NCI-H82 treated with DMSO at 0.1 percent for 48 hours (cell line): ENCODE measurements around the gene TNK2.
"Not testable (repeated sequence)": the region's sequence is repeated elsewhere in the genome, so short reads cannot be mapped to it uniquely, and the experiment has no call there.

Source experiments
- DNase-seq: peaks from one replicate; lab custom pipeline; 2025; ENCODE audit not compliant: unreplicated experiment; lab: John Stamatoyannopoulos, UW

TNK2 gene

DNA sequence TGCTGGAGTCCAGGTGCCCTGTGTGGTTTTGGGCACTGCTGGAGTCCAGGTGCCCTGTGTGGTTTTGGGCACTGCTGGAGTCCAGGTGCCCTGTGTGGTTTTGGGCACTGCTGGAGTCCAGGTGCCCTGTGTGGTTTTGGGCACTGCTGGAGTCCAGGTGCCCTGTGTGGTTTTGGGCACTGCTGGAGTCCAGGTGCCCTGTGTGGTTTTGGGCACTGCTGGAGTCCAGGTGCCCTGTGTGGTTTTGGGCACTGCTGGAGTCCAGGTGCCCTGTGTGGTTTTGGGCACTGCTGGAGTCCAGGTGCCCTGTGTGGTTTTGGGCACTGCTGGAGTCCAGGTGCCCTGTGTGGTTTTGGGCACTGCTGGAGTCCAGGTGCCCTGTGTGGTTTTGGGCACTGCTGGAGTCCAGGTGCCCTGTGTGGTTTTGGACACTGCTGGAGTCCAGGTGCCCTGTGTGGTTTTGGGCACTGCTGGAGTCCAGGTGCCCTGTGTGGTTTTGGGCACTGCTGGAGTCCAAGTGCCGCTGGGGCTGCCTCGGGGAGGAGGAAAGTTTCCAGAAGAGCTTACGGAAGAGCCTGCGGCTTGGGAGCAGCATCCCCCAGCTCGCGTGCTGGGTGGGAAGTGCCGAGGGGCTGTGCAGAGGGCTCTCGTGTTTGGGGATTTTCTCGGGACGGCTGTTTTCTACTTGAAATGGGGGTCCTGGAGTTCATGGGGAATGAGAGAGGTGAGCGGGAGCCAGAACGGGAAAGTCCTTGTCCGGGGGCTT is 83.7 kb downstream of the TNK2 start:
- DNase-seq = not testable (repeated sequence)

DNA sequence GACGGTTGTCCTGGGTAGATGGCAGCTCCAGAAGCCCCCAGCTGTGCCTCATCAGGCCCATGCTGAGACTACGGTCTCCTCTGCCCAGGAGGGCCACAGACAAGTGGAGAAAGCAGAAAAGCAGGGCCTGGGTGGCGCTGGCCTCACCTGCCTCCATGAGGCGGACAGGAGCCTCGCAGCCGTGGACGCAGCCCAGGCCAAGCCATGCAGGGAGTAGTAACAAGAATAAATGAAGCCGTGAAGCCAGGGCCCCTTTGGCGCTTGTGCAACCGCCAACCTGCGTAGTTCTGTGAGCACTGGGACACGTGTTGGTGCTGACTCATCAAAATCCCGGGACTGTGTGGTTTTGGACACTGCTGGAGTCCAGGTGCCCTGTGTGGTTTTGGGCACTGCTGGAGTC is 84.4 kb downstream of the TNK2 start:
- no peak for DNase-seq

DNA sequence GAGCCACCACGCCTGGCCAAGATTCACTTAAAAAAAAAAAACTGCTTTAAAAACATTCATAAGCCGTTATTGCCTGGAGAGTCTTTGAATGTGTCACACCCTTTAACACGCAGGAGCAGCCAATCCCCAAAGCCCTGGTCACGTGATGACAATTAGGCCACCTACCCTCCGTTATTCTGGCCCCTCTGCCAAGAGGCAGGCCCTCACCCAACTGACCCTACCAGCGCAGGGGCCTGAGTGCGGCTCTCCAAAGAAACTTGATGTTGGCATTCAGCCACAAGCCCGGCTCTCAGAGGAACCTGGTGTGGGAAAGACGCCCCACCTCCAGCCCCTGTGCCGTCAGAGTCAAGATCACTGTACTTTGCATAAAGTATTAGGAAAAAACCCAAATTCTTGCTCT is 85.1 kb downstream of the TNK2 start:
- no peak for DNase-seq

DNA sequence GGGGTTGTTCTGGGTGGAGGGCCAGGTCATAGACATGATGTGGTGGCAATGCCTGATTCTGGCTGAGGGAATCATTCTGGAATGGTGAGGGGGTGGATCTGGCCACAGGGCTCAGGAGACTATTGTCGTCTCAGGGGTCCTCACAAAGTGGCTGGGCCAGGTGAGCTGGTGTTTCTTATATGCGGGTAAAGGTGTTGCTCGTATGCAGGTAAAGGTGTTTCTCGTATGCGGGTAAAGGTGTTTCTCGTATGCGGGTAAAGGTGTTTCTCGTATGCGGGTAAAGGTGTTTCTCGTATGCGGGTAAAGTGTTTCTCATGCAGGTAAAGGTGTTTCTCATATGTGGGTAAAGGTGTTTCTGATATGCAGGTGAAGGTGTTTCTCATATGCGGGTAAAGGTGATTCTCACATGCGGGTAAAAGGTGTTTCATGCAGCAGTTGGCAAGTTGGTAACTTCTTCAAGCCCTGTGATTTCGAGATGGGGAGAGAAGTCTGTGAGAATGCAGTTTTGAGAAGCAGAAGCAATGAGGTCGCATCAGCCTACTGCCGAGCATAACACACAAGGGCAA is 86.1 kb downstream of the TNK2 start:
- no peak for DNase-seq

DNA sequence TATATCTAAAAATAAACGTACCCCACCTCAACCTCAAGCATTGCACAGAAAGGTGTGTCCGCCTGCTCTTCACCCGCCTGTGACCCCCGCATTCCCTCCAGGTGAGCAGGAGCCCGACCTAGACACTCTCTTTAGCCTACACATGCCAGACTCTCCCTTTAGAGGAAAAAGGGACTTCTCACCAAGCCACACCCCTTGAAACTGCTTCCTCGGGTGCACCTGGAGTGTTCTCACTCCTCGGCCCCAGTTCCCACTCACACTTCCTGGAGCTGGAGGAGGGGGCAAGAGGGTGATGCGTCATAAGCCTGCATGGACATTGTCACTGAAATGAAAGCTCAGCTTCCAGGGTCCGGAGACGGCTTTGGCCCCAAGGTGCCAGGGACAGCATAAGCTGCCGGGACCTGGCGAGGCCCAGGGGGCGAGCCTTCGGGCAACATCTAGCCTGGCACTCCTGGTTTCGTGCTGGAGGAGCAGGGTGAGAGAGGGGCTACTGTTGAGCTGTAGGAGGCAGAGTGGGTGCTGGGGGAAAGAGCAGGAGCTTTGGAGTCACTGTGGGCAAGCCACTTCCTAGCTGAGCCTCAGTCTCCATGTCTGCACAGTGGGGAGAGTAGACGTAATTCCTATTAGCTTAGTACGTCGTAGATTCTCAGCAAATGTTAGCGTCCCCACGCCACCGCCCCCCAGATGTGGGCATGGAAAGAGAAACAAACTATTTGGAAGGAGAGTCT is 86.8 kb downstream of the TNK2 start:
- no peak for DNase-seq

DNA sequence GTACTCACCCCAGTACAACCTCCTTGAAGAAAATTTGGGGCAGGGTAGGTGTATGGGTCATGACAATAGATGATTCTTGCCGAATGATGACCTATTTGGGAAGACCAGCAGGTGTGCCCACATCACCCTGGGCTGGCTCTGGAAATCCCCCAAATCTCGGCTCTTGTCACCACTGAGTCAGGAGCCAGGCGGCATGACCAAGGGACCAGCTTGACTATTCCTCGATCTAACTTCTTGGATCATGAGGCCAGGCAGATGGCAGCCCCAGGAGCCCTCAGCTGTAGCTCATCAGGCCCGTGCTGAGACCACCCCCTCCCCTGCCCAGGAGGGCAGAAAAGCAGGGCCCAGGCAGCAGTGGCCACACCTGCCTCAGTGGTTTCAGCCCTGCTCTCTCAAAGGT is 87.5 kb downstream of the TNK2 start:
- DNase-seq = no peak

DNA sequence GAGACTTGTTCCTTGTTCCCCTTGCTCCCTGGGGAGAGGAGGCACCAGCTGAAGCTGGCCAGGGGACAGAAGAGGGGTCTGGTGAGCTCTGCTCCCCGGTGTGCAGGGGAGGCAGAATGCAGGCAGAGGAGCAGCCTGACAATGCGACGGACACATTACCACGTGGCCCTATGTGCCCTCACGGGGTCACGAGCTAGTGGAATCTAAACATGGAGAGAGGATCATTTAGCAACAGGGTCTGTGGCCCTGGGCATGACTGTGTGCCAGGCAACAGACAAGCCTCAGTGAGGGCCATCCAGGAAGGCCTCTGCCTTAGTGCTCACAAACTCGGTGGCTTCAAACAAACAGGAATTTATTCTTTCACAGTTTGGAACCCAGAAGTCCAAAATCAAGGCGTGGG is 88.2 kb downstream of the TNK2 start:
- no peak for DNase-seq

DNA sequence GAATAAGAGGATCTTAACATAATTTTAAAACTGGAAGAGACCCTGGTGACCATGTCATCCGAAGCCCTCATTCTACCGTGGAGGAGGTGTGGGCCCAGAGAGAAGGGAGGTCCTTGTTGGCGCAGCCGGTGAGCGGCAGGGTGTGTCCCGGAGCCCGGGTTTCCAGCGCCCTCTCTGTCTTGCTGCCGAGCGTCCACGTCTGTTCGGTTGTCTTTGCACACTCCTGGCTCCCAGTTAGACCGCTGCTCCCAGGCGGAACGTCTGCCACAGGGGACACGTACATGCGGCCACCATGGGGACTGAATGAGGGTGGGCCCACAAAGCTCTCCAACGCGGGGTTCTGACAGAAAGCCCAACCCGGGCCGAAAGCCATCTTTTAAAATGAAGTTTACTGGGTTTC is 90.0 kb downstream of the TNK2 start:
- DNase-seq = no peak

DNA sequence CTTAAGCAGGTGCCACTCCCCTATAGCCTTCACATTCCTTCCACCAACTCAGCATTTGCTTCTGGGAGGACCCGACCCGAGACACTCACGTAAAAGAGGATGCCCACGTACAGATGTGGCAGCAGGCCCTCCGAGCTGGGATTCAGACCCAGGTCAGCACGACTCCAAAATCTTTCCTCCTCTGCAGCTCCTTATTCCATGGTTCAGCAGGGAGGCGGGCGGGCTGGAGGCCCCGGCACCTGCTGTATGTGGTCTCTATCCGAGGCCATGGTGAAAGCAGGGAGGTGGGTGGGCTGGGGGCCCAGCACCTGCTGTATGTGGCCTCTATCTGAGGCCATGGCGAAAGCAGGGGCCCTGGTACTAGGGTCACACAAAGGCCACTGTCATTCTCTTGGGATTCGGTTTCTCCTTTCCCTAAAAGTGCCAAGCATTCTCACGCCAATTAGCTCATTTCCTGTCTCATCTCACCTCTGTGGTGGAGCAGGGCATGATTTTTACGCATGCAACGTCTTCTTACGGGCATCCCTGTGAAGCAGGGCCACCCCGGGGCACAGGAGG is 90.7 kb downstream of the TNK2 start:
- DNase-seq = no peak

DNA sequence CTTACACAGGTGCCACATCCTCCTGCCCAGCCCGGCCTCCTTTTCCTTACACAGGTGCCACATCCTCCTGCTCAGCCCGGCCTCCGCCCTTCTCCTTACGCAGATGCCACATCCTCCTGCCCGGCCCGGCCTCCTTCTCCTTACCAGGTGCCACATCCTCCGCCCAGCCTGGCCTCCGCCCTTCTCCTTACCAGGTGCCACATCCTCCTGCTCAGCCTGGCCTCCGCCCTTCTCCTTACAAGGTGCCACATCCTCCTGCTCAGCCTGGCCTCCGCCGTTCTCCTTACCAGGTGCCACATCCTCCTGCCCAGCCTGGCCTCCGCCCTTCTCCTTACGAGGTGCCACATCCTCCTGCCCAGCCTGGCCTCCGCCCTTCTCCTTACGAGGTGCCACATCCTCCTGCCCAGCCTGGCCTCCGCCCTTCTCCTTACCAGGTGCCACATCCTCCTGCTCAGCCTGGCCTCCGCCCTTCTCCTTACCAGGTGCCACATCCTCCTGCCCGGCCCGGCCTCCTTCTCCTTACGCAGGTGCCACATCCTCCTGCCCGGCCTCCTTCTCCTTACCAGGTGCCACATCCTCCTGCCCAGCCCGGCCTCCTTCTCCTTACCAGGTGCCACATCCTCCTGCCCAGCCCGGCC is 92.0 kb downstream of the TNK2 start:
- DNase-seq = not testable (repeated sequence)

DNA sequence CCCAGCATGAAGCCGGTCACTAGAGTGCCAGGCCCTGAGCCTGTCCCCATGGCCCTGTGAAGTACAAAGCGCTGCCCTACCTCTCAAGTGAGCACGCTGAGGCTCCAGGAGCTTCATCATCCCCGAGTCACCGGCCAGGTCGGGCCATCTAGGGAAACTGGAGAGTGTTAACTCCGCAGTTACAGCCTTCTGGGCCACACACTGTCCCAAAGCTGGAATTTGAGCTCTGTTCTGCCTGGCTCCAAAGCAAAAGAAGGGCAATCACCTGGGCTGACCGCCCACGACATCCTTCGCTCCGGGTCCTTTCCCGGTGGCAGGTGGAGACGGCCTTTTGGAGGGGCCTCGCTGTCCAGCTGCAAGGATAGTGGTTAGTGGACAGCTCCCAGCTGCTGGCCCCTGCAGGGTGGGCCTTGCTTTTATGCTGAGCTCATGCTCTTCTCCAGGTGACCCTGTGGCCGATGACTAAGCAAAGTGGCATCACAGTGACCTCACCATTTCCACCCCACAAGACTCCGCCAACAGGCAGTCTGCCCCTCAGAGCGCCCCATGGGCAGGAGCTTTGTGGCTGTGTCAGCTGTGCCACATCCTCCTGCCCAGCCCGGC is 93.1 kb downstream of the TNK2 start:
- no peak for DNase-seq

DNA sequence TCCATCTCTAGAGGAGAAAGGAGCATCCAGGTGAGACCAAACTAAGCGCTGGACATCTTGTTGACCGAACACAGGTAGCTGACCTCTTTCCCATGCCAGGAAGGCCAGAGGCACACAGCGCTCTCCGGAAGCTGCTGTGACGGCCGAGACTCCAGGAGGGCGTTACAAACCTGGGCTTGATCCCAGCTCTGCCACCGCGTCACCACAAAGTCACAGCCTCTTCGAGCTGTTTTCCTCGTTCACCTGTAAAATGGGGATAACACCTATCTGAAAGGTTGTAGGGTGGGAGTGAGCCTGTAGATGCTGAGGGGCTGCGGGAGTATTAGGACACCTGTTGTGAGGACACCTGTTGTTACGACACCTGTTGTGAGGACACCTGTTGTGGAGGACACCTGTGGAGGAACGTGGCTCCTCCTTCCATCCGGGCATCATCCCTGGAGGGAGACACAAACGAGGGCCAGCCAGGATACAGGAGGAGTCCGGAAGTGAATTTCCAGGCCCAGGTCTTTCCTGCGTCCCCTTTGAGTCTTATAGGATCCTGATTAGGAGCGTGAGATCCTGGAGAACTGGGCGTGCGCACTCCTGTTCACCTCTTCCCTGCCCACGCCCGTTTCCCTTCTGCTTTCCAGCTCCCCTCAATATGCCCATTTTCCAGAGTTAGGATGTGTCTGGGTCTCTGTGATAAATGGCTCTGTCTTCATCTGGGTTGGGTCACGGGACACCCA is 94.3 kb downstream of the TNK2 start:
- DNase-seq = no peak
